T-helper 9 cell (primary cell): ENCODE data around the gene MICAL3.
A peak's percentile ranks its signal among the peaks of the same experiment; 100 is the strongest.

ENCODE experiments used
- DNase-seq: peaks from one replicate; pipeline ENCODE4 v3.0.0-alpha.2; 2020

MICAL3 gene

GRCh38 chr22:17744430-17744829 lies 279.9 kb downstream of the MICAL3 start:
- DNase-seq: no peak

DNA sequence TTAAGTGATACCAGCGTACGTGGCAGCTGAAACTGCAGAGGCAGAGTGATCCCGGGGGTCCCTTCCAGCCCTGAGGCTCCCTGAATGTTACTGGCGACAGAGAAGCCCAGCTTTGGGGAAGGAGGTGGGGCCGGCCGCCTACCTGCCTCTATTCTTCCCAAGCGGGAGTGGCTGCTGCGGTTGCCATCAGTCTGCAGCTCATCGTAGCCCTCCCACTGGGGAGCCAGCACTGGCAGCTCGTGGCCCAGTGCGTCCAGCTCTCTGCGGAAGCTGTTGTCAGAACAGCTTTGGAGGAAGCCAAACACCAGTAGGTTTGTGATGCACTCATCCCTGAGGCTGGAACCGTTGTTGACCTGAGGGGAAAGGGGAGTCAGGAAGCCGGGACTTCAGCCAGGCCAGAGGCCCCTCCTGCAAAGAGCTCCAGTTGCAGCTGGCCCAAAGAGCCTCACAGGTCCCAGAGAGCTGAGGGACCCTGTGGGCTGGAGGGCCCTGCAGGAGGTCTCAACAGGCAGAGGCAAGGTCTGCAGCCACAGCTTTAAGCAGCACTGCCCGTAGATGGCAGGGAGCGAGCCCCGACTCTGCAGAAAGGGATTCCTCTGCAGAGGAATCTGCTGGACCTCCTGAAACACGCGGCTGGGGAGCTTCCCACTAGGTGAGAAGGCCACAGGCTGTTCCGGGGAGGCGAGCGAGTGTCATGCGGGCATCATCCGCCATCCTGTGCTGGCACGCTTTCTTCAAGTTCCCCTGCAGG lies 280.5 kb downstream of the MICAL3 start:
- no peak for DNase-seq

DNA sequence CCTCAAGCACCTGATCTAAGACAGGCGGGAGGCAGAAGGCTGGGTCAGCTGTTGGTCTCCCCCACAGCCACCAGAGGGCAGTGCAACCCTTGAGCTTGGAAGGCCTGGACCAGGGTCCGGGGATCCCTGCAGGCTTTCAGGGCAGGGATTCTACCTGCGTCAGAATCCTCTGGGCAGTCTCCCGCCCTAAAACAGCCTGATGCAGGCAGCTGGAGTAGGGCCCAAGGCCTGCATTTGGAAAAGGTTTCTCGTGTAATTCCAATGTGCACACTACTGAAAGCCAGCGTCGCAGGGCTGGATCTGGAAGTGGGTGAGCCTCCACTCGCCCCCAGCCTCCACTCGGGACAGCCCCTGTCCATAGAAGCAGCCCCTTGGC lies 281.8 kb downstream of the MICAL3 start:
- DNase-seq: peak; percentile 62

GRCh38 chr22:17741866-17742526 lies 282.4 kb downstream of the MICAL3 start:
- no peak for DNase-seq

- no peak for DNase-seq
Measured at GRCh38 chr22:17739196-17739975, 285.0 kb downstream of the MICAL3 start.

- DNase-seq: no peak
Measured at GRCh38 chr22:17738386-17739128, 285.8 kb downstream of the MICAL3 start.
